Tibial nerve (tissue), 3 donors: Measurements from ENCODE around the gene SEMA3F.

Experiments
- CTCF ChIP-seq, 5 experiments: fragments of 200-600 bp in 3 of 5; fragments of 450-650 bp in 2 of 5; sonication (generic) in 3 of 5; IDR thresholded peaks; one replicate each; pipeline ENCODE4 v1.5.1; 2016 to 2019; ENCODE audit warnings: antibody characterized with exemption in 5 of 5, mild to moderate bottlenecking in 3 of 5, moderate library complexity in 2 of 5
- POLR2A ChIP-seq, 2 donors: fragments of 450-650 bp; IDR thresholded peaks; one replicate each; pipeline ENCODE4 v1.6.1; 2017; ENCODE audit warnings: antibody characterized with exemption in 2 of 2, mild to moderate bottlenecking in 2 of 2, moderate library complexity in 2 of 2

GRCh38 chr3:50221411-50222168, 66.5 kb downstream of the SEMA3F start:
- TF ChIP-seq CTCF (IDR thresholded peaks at IDR 0.05) (no peak), POLR2A (IDR thresholded peaks at IDR 0.05) (no peak)
